ENCODE data around the gene ZFYVE28. TPM values are rescaled to one million over a fixed set of nuclear protein-coding genes. Genes with fewer than 3 reads are reported as not detected.

ZFYVE28 gene
- total RNA-seq, 1 experiment from 2014 or later: 19.2 TPM

GRCh38 chr4:2352729-2353221, 65.7 kb downstream of the ZFYVE28 start:
- H2AFZ ChIP-seq (ENCODE audit: low read depth, low read length, poor library complexity, severe bottlenecking): no peak overlapping the region
- no peaks in the 10 kb centered on the region for H3K9me2 ChIP-seq (ENCODE audit: insufficient read depth)
- no peak overlapping the region for H3K27ac ChIP-seq (ENCODE audit: low read depth, low read length)
- no peaks in the 10 kb centered on the region for H4K20me1 ChIP-seq (ENCODE audit: insufficient read depth)
- H3K4me1 ChIP-seq (ENCODE audit: control insufficient read depth in 1 of 2, insufficient read depth in 2 of 2, low read length in 2 of 2): no peaks in the 10 kb centered on the region
- no peak overlapping the region for H3K9ac ChIP-seq (ENCODE audit: low read length)
- CTCF ChIA-PET: no interaction called here
- BruUV-seq (replicated peaks): no TSS peak
- no peaks in the 10 kb centered on the region for H3K79me2 ChIP-seq (ENCODE audit: insufficient read depth, low read length)
- POLR2A ChIA-PET: no interaction called here
- ATAC-seq (no peak), DNase-seq (ENCODE audit: low read depth, low spot score) (no peak)
- RAD21 ChIA-PET (ENCODE audit: low non-redundant PET in 1 of 2, low total read pairs in 2 of 2, uncharacterized antibody in 2 of 2, unreplicated experiment in 2 of 2): no interaction called here
- TF ChIP-seq ZNF274 (IDR thresholded peaks at IDR 0.05; ENCODE audit: low read depth, low read length) (no peak), ELF1 (IDR thresholded peaks at IDR 0.05; ENCODE audit: borderline replicate concordance, low read depth) (no peak), CTCF (IDR thresholded peaks at IDR 0.05 in 2 of 3, conservative IDR thresholded peaks at IDR 0.05 in 1 of 3; ENCODE audit: borderline replicate concordance in 1 of 3, insufficient read depth in 1 of 3, low read depth in 2 of 3, low read length in 2 of 3) (no peak), POLR2AphosphoS5 (IDR thresholded peaks at IDR 0.05; ENCODE audit: low read depth, low read length) (no peak), ZBTB33 (IDR thresholded peaks at IDR 0.05; ENCODE audit: extremely low read depth, insufficient replicate concordance, low read length) (no peak), ATF3 (IDR thresholded peaks at IDR 0.05) (no peak), FOSL1 (IDR thresholded peaks at IDR 0.05; ENCODE audit: low read depth) (no peak)
- no peak overlapping the region for H3K4me3 ChIP-seq (replicated peaks in 1 of 2; ENCODE audit: low read depth in 1 of 2, low read length in 2 of 2)
- no peaks in the 10 kb centered on the region for H3K27me3 ChIP-seq (ENCODE audit: insufficient read depth, low read length)
- intact Hi-C loops (cut with micrococcal nuclease): no loop called here
- H3K9me3 ChIP-seq (ENCODE audit: control insufficient read depth in 1 of 2, insufficient read depth in 1 of 2, low read depth in 1 of 2, low read length in 2 of 2): no peaks in the 10 kb centered on the region
- no peak overlapping the region for H3K4me2 ChIP-seq (ENCODE audit: low read length)
- H3K36me3 ChIP-seq (ENCODE audit: control insufficient read depth in 1 of 2, insufficient read depth in 2 of 2, low read length in 2 of 2): no peaks in the 10 kb centered on the region

Measured in HCT116 (cell line).